H1 (cell line): ENCODE results near the gene POLA2. TPM values are rescaled to one million over a fixed set of nuclear protein-coding genes. Genes with fewer than 3 reads are reported as not detected.

ENCODE experiments used
- NRF1 ChIP-seq: IDR thresholded peaks from 2 replicates; pipeline ENCODE4 v1.6.1; 2011; ENCODE audit warnings: mild to moderate bottlenecking, low read depth, low read length, improper control_type of control experiment
- SP2 ChIP-seq: IDR thresholded peaks from 2 replicates; pipeline ENCODE4 v1.6.1; 2012; ENCODE audit warnings: mild to moderate bottlenecking, low read length, inconsistent platforms
- SP4 ChIP-seq: IDR thresholded peaks from 2 replicates; pipeline ENCODE4 v1.6.1; 2012; ENCODE audit warnings: low read length, inconsistent platforms
- SRF ChIP-seq: IDR thresholded peaks from 2 replicates; pipeline ENCODE4 v1.6.1; 2011; ENCODE audit warnings: mild to moderate bottlenecking, low read depth, low read length, moderate library complexity
- polyA plus RNA-seq, 7 experiments: library from polyadenylated mRNA; depleted of rRNA in 3 of 7; stranded (reverse) in 5 of 7; unstranded in 2 of 7; fragments of >200 nt in 5 of 7; fragments of 200-250 nt in 2 of 7; gene quantifications; 1 replicate in 5 of 7; 2 replicates in 1 of 7; 4 replicates in 1 of 7; pipeline versions ENCODE4 v1.2.1 to v1.2.3, GENCODE V29; 2011 to 2013; ENCODE audit warnings: missing spikeins in 2 of 7, mixed read lengths in 2 of 7
- total RNA-seq: library from RNA; stranded (reverse); fragmentation: NEBNext Ultra II Directional; extraction: Animal tissue kit (Norgen Biotek cat#: 25700); gene quantifications from 2 replicates; pipeline ENCODE4 v1.2.1, GENCODE V29; 2021

The POLA2 gene
- total and polyA plus RNA-seq, 2 of the 8 experiments (the other 6 are each of a cell fraction or from before 2014, with no cell fraction given), result 31.2 to 55.9 TPM

GRCh38 chr11:65298131-65298535, 36.4 kb downstream of the POLA2 start (continued):
- no peak for TF ChIP-seq SP4
- TF ChIP-seq SRF, result no peak
- no peak for TF ChIP-seq SP2
- TF ChIP-seq NRF1, result no peak
